ENCODE results near the gene PARN.

PARN gene

DNA sequence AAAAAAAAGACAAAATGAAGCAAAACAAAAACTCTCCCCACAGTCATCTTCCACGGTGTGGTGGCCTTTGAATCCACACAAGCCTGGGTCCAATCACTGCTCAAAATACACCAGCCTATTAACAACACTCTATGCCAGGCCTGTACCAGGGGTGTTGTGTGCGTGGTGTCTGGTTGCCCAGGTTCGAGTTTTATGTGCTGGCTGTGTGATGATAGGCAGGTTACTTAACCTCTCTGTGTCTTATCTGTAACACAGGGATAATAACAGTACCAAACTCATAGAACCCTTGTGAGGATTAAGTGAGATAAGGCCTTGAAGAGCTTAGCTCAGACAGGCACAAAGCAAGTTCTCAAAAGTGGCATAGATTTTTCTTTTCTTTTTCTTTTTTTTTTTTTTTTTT is 235.2 kb downstream of the PARN start:
- Mint-ChIP-seq H3K27ac (no peak overlapping the region), H3K27me3 (no peaks in the 10 kb centered on the region), H3K9me3 (no peaks in the 10 kb centered on the region), H3K4me1 (peaks cover 0 to 3% of the 10 kb centered on the region in 2 donors), H3K36me3 (no peaks in the 10 kb centered on the region), H3K4me3 (no peak overlapping the region)
- DNase-seq, result no peak
- ATAC-seq (replicated peaks), result no peak

DNA sequence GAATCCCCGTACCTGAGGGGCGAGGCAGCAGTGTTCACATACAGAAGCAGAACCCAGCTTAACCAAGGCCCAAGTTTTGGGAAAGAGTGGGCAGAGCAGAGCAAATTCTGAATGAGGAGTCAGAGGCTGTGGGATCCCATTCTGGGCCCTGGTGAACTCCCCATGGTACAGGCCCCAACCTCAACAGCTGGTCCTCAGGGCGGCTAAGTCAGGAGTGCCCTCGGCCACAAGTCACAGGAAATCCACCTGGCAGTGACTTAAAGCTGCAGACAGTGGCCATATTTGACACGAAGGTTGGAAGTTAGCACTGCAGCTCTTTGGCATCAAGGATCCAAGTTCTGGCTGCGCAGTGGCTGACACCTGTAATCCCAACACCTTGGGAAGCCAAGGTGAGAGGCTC is 237.1 kb downstream of the PARN start:
- DNase-seq, result no peak
- H3K27ac Mint-ChIP-seq, result no peak overlapping the region
- no peaks in the 10 kb centered on the region for H3K36me3 Mint-ChIP-seq
- no peaks in the 10 kb centered on the region for H3K4me1 Mint-ChIP-seq
- H3K27me3 Mint-ChIP-seq, result no peaks in the 10 kb centered on the region
- no peaks in the 10 kb centered on the region for H3K9me3 Mint-ChIP-seq
- ATAC-seq (replicated peaks), result no peak
- no peak overlapping the region for H3K4me3 Mint-ChIP-seq

DNA sequence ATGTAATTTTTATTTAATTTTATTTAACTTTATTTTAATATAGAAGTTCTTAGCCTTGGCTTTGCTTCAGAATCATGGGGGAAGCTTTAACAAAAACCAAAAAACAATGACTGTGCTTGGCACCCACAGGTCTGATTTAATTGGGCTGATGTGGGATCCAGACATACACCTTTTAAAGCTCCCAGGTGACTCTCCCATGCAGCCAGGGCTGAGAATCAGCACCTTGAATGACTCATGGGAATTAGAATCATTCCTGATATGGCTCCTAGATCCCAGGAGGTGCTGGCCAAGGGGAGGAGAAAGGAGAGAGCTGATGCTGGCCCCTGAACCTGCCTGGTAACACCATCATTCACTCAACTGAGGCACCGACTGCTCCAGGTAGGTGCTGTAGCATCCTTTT is 240.7 kb downstream of the PARN start:
- no peaks in the 10 kb centered on the region for H3K27me3 Mint-ChIP-seq
- no peak overlapping the region for H3K27ac Mint-ChIP-seq
- ATAC-seq (replicated peaks), result no peak
- DNase-seq, result no peak
- H3K36me3 Mint-ChIP-seq, result no peaks in the 10 kb centered on the region
- no peaks in the 10 kb centered on the region for H3K4me1 Mint-ChIP-seq
- no peaks in the 10 kb centered on the region for H3K9me3 Mint-ChIP-seq
- H3K4me3 Mint-ChIP-seq, result no peak overlapping the region

DNA sequence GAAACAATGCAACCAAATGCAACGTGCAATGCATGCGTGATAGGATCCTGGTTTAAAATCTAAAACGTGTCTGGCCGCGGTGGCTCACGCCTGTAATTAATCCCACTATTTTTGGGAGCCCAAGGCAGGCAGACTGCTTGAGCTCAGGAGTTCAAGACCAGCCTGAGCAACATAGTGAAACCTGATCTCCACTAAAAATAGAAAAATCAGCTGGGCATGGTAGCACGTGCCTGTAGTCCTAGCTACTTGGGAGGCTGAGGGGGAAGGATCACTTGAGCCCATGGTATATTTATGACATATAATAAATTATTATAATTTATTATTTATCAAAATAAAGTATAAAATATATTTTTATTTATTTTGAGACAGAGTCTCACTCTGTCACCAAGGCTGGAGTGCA is 241.8 kb downstream of the PARN start:
- no peaks in the 10 kb centered on the region for H3K9me3 Mint-ChIP-seq
- H3K27me3 Mint-ChIP-seq, result peaks cover 0 to 4% of the 10 kb centered on the region in 2 donors
- ATAC-seq (replicated peaks) (no peak), DNase-seq (no peak)
- H3K36me3 Mint-ChIP-seq, result no peaks in the 10 kb centered on the region
- H3K4me1 Mint-ChIP-seq, result peaks cover 0 to 2% of the 10 kb centered on the region in 2 donors
- H3K4me3 Mint-ChIP-seq, result no peak overlapping the region
- H3K27ac Mint-ChIP-seq, result no peak overlapping the region

DNA sequence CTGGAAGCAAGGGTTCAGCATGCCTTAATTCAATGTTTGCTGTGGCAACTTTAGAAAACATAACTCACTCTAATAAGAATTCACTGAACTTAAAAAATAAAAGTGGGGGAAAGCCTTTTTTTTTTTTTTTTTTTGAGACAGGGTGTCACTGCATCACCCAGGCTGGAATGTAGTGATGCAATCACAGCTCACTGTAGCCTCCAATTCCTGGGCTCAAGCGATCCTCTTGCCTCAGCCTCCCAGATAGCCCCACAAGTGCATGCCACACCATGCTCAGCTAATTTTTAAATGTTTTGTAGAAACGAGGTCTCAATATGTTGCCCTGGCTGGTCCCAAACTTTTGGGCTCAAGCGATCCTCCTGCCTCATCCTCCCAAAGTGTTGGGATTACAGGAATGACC is 243.9 kb downstream of the PARN start:
- Mint-ChIP-seq H3K27me3 (peaks cover 0 to 4% of the 10 kb centered on the region in 2 donors), H3K27ac (no peak overlapping the region), H3K36me3 (no peaks in the 10 kb centered on the region), H3K4me3 (no peak overlapping the region), H3K9me3 (no peaks in the 10 kb centered on the region), H3K4me1 (peaks cover 0 to 2% of the 10 kb centered on the region in 2 donors)
- ATAC-seq (replicated peaks) (no peak), DNase-seq (no peak)

Measured in stimulated activated naive B cell treated with anti-CD40 and anti-IgM and Interleukin-4, amounts not matched to agents 10 μg/mL and 1 μg/mL and 100 μg/mL, for 72 hours (primary cell).